CD4-positive, alpha-beta T cell treated with Interleukin-21 for 1 hour (primary cell): ENCODE measurements around the gene KCNIP2.
"Not testable (repeated sequence)": the region's sequence is repeated elsewhere in the genome, so short reads cannot be mapped to it uniquely, and the experiment has no call there.

Source experiments
- DNase-seq: peaks from one replicate; pipeline ENCODE4 v3.0.0-alpha.2; 2020

KCNIP2 gene

DNA sequence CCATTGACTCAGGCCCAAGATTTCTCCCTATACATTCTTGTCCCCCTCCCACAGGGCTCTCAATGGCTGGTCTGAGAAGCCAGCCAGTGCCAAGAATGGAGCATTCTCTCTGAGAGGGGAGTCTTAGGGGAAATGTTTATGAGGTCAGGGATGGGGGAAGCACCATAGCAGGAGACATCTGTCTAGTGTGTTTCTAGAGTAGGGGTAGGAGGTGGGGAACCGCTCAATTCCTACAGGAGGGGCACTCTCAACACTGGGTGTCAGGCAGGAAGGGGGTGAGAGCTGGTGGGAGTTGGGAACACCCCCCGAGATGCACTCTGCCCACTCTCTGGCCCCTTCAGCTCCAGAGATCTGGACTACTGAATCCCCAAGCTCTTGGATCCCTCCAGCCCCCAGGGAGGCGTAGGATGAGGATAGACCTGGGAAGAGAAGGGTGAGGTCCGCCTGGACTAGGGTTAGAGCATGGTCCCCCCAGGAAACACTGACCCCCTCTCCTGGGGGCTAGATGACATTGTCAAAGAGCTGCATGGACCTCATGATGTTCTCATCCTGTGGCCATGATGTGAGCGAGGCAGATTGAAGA lies 16.7 kb downstream of the KCNIP2 start:
- DNase-seq: no peak

DNA sequence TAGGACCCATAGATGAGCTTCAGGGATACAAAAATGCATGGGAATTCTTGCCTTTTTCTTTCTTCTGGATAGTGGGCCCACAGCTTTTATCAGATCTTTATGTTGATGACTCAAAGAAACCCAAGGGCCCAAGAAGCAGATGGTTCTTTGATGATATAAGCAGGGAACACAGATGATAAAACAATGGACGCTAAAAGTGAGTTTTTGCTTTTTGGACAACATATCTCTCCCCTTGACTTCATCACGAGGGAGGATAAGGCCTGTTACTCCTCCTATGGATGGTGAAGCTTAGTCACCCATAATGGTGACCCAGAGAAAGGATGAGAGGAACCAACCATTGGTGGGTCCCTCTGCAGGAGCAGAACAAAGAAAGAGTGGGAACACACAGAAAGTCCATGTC lies 18.9 kb downstream of the KCNIP2 start:
- DNase-seq: no peak

DNA sequence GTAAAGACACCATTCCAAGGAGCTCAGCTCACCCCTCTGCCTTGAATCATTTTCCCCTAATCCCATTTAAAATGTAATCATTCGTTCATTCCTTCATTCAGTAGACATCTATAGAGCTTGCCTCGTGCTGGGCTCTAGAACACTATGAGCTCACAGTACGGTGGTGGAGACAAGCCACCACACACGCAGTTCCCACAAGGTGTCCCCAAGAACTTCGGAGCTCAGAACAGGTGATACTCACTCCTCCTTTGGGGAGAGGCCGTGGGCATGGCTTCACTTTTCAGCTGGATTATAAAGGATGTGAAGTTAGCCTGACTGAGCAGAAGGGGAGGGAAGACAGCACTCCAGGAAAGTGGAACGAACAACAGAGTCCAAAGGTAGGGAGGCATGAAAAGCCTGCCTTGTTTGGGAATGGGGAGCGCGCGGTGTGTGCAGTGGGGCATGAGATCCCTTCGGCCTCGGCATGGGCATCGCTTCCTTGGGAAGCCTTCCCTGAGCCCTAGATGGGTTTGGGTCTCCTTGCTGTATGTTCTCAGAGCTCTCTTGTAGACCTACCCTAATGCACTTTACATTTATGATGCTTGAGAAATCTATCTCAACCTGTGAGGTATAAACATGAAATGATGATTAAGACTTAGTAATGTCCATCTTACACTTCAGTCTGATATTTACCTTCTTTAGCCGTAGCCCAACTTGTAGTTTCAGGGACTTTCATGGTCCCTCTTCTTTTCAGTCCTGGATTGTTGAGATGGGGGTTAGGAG lies 24.5 kb downstream of the KCNIP2 start:
- no peak for DNase-seq

GRCh38 chr10:101818119-101818871 lies 25.3 kb downstream of the KCNIP2 start, which contains the start of gene OGA:
Gene OGA, minus strand, starts transcription at chr10:101818444. Its CDS starts 422 bp downstream, at chr10:101818022.
- peak; percentile 99 for DNase-seq

DNA sequence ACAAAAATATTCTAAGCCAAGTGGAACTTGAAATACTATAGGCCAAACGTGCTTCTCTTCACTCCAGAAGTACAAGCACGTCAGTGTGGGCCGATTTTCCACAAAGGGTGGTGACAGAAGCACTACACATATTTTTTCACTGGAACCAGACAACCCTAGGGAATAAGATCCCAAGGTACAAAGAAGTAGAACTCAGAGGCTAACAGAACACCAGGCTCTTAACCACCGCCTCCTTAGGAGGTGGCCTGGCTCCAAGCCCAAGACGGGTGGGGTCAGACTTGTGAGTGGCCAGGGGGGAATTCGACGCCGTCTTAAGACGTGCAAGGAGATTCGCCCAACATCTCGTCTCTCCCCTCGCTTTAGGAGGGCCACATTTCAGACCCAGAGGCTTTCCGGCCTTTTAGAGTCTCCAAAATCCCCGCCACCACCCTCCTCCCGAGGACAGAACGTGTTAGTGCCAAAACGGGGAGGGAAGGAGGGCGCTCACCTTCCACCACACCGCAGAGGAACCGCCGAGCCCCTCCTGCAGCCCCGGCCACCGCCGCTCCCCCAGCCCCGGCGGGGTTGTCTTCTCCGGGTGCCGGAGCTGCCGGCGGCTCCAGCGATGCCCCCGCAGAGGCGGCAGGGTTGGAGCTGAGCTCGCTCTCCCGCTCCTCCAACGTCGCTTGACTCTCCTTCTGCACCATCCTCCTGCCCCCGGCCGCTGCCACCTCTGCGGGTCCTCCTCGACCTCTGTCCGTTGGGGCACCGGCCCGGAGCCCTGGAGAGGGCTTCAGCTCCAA lies 26.1 kb downstream of the KCNIP2 start:
- peak; percentile 33 for DNase-seq

GRCh38 chr10:101816913-101817336 lies 26.7 kb downstream of the KCNIP2 start:
- DNase-seq: no peak

DNA sequence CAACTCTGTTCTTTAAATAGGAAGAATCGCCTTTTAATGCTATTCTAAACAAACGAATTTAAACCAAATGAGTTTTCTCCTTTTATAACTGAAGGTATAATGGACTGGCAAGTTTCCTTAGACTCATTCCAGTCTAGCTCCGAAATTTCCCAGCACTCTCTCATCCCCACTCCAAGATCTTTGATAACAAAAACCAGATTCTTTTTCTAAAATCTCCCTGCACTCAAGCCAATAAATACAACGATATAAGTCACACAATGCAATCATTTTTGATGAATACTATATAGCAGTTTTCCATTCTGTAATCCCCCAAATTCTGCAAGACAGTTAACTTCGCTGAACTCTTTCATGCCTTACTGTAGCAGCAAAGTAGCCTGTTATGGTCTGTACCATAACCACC lies 27.2 kb downstream of the KCNIP2 start:
- no peak for DNase-seq

DNA sequence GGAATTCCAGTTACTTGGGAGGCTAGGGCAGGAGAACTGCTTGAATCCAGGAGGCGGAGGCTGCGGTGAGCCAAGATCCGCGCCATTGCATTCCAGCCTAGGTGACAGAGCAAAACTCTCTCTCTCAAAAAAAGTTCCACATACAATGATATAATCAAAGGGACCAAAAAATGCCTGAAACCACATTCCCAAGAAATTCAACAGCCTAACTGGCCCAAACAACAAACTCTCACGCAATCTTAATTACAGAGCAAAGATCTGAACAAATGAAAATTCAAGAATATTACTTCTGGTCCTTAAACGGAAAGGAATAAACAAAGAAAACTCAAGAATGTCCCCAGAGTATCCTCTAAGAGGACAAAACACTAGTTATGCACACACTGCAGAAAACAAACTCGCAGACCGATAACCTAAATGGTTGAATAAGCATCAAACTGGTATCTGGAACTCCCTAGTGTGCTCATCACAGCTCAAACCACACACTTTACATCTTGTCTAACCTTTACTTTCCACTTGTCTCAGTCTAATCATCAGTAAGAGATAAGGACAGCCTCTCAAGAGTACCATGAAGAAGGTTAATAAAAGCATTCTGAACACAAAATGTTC lies 29.0 kb downstream of the KCNIP2 start:
- no peak for DNase-seq

DNA sequence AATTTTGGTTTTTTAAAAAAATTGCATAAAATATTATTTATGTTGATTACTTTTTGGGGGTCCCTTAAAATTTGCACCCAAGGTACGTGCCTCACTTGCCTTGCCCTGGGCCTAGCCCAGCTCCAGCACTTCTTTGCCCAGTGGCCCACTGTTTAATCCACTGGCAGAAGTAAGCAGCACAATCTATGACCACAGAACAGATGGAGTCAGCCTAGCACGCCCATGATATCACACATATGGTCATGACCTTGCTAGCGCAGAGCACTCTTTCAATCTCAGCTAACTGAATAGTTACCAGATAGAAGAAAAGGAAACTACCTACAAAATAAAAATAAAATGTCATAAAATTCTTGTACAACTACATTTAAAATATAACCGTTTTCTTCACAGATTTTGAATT lies 31.0 kb downstream of the KCNIP2 start:
- DNase-seq: no peak

DNA sequence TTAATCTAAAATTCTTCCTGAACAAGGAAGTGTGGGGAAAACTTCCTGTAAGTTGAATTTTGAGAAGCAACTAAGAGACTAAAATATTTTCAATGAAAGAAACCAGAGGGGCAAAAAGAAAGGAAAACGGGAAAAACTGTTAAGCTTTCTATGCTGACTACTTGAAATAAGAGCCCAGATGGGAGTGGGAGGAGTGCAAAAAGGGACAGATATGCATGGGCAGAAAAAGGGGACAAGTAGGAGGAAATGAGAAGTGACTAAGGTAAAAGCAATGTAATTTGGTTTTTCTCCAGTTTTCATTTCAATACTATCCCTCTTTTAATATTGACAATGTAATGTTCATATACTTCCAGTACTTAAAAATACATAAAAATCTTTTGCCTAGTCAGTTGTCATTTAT lies 36.4 kb downstream of the KCNIP2 start:
- DNase-seq: no peak

- DNase-seq: no peak
Observed at GRCh38 chr10:101803511-101803910, 40.1 kb downstream of the KCNIP2 start.

- no peak for DNase-seq
Observed at GRCh38 chr10:101797403-101798059, 46.1 kb downstream of the KCNIP2 start.

DNA sequence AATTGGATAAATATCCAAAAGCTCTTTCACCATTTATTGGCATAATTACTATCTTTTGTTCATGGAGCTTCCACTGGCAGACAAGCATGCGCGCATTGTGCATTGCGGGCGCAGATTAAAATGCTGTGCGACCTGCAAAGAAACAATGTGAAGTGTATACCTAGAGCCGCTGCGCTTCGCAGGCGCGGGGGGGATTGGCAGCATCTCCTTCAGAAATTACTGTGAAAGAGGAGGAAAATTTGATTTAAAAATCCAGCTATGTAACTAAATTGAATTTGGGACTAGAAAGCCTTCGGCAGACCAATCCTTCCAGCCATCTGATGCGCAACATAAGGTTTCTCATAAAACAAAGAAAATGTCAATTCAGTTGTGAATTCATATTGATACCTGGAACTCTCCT lies 50.1 kb downstream of the KCNIP2 start:
- no peak for DNase-seq

DNA sequence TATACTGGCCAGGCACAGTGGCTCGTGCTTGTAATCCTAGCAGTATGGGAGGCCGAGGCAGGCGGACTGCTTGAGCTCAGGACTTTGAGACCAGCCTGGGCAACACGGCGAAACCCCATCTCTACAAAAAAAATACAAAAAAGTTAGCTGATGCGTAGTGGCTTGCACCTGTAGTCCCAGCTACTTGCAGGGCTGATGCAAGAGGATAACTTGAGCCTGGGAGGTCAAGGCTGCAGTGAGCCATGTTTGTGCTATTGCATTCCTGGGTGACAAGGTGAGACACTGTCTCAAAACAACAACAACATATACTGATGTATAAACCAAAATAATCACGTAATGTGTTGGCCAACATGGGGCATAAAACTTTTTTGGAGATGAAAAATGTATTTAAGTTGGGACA lies 53.9 kb downstream of the KCNIP2 start:
- no peak for DNase-seq

DNA sequence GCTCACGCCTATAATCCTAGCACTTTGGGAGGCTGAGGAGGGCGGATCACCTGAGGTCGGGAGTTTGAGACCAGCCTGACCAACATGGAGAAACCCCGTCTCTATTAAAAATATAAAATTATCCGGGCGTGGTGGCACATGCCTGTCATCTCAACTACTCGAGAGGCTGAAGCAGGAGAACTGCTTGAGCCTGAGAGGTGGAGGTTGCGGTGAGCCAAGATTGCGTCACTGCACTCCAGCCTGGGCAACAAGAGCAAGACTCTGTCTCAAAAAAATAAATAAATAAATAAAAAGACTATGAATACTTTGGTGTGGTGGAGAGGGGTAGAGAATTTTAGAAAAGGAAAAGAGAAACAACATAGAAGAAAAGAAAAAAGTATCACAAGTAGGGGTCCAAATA lies 54.4 kb downstream of the KCNIP2 start:
- DNase-seq: not testable (repeated sequence)

DNA sequence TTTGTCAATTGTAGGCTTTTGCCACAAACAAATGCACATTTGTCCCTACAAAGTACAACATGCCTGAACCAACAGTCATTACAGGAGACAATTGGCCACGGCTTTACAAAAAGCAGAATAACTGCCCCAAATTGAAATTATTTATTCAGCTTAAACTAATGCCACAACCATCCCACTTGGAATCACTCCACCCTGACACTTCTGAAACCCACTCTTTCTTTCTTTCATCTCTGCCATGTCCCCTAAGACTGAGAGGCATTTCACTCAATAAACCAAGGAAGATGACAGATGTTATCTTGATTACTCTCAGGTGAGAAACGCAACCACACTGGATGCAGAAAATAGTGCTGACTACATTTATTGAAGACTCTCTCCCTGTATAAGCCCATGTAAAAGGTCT lies 57.8 kb downstream of the KCNIP2 start:
- no peak for DNase-seq

GRCh38 chr10:101784558-101784957 lies 59.0 kb downstream of the KCNIP2 start:
- no peak for DNase-seq

DNA sequence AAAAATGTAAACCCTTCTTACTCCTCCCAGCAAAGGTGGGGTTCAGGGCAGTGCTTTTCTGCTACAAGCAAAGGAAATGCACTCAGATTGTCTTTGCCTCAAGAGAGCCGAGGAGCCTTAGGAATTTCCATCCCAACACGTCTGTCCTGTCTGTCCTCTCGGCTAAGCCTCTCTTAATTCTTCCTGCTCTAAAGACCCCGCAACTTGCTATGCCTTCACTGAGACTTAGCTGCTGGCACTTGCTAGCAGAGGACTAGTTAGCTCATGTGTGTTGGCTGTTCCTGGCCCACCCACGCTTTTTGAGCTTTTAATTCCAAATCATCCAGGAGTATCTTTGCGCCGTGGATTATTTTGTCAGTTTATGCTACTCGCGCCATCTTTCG lies 59.9 kb downstream of the KCNIP2 start:
- no peak for DNase-seq

GRCh38 chr10:101782811-101783735 lies 60.5 kb downstream of the KCNIP2 start, which contains the start of gene NPM3:
Gene NPM3, minus strand, starts transcription at chr10:101783446. Its CDS starts 56 bp downstream, at chr10:101783390.
- DNase-seq: peak; percentile 80

- no peak for DNase-seq
Observed at GRCh38 chr10:101781984-101782810, 61.4 kb downstream of the KCNIP2 start.
